ENCODE measurements around the gene SYNGAP1.

GRCh38 chr6:33424855-33425667 lies 5.2 kb downstream of the SYNGAP1 start:
- TF ChIP-seq CTCF (conservative IDR thresholded peaks at IDR 0.05) (no peak), ZFX (IDR thresholded peaks at IDR 0.05) (no peak)

All from C4-2B (cell line).